ENCODE measurements around the gene SURF2.
"Not testable (repeated sequence)": the region's sequence is repeated elsewhere in the genome, so short reads cannot be mapped to it uniquely, and the experiment has no call there.

DNA sequence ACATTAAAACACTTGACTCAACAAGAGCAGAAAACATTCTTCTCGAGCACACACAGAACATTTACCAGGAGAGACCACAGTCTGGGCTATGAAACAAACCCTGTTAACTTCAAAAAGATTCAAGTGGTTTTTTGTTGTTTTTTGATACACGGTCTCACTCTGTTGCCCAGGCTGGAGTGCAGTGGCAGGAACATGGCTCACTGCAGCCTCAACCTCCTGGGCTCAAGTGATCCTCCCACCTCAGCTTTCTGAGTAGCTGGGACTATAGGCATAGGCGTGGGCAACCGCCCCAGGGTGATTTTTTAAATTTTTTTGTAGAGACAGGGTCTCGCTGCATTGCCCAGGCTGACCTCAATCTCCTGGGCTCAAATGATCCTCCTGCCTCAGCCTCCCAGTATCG is 29.3 kb upstream of the SURF2 start:
- TF ChIP-seq, protein P1, sequence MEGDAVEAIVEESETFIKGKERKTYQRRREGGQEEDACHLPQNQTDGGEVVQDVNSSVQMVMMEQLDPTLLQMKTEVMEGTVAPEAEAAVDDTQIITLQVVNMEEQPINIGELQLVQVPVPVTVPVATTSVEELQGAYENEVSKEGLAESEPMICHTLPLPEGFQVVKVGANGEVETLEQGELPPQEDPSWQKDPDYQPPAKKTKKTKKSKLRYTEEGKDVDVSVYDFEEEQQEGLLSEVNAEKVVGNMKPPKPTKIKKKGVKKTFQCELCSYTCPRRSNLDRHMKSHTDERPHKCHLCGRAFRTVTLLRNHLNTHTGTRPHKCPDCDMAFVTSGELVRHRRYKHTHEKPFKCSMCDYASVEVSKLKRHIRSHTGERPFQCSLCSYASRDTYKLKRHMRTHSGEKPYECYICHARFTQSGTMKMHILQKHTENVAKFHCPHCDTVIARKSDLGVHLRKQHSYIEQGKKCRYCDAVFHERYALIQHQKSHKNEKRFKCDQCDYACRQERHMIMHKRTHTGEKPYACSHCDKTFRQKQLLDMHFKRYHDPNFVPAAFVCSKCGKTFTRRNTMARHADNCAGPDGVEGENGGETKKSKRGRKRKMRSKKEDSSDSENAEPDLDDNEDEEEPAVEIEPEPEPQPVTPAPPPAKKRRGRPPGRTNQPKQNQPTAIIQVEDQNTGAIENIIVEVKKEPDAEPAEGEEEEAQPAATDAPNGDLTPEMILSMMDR (conservative IDR thresholded peaks at IDR 0.05; ENCODE audit: low read length), result not testable (repeated sequence)
- TF ChIP-seq EZH2phosphoT487 (IDR thresholded peaks at IDR 0.05; ENCODE audit: borderline replicate concordance, low read depth, low read length), result not testable (repeated sequence)
